GM12878 (cell line): ENCODE data around the gene C1GALT1. TPM values are rescaled to one million over a fixed set of nuclear protein-coding genes. Genes with fewer than 3 reads are reported as not detected.

Experiments
- ATAC-seq: fragments of 200-7000 bp; cut with Tn5 transposase; 3 replicates; pipeline ENCODE4 v1.9.1; 2020; ENCODE audit warnings: mild to moderate bottlenecking, moderate library complexity
- BruUV-seq: library from RNA; stranded (reverse); fragments of 400-500 nt; replicated peaks from 2 replicates; lab custom pipeline; 2021; lab: Mats Ljungman, UMichigan
- CTCF ChIA-PET: fragments of 300-600 bp; sonication (Branson Sonifier 250); formaldehyde crosslinking; extraction: SDS; loops from one replicate; lab custom pipeline; 2021; ENCODE audit warnings: inconsistent platforms; lab: Yijun Ruan, JAX
- POLR2A ChIA-PET: fragments of 350-600 bp; formaldehyde crosslinking; extraction: SDS; loops from one replicate; lab custom pipeline; 2021; ENCODE audit warnings: inconsistent platforms; lab: Charles Lee
- RAD21 ChIA-PET: fragments of 300-600 bp; sonication (Branson Sonifier 250); formaldehyde crosslinking; loops from one replicate; lab custom pipeline; 2023; ENCODE audit warnings: antibody characterized with exemption; ENCODE audit not compliant: unreplicated experiment; lab: Charles Lee
- SMC1A ChIA-PET: fragments of 300-600 bp; sonication (Branson Sonifier 250); formaldehyde crosslinking; loops from one replicate; lab custom pipeline; 2023; ENCODE audit not compliant: unreplicated experiment, uncharacterized antibody; lab: Charles Lee
- DNase-seq: peaks from one replicate; pipeline ENCODE4 v3.0.0-alpha.2; 2011; ENCODE audit warnings: low read depth, low spot score
- FAIRE-seq: peaks from 3 replicates; lab custom pipeline; 2011; peaks lifted over from hg19 to GRCh38; lab: Jason Lieb, UNC
- H2AFZ ChIP-seq: 2 replicates; pipeline ENCODE4 v1.6.0; 2011; ENCODE audit warnings: low read depth, low read length, control low read depth; ENCODE audit not compliant: control insufficient read depth
- H3K27ac ChIP-seq: 2 replicates; pipeline ENCODE4 v1.5.1; 2011; ENCODE audit warnings: control low read depth; ENCODE audit not compliant: control insufficient read depth, insufficient read depth
- H3K27me3 ChIP-seq, 2 experiments: replicated peaks in 1 of 2; 2 replicates each; pipeline versions ENCODE4 v1.6.0 to v1.6.1; 2011; ENCODE audit warnings: low read length in 1 of 2; ENCODE audit not compliant: control insufficient read depth in 2 of 2, insufficient read depth in 2 of 2
- H3K36me3 ChIP-seq, 2 experiments: 2 replicates each; pipeline ENCODE4 v1.5.1; 2011; ENCODE audit warnings: low read length in 1 of 2; ENCODE audit not compliant: control insufficient read depth in 2 of 2, insufficient read depth in 2 of 2
- H3K4me1 ChIP-seq: 2 replicates; pipeline ENCODE4 v1.6.1; 2011; ENCODE audit warnings: mild to moderate bottlenecking, low read length, moderate library complexity, mixed read lengths; ENCODE audit not compliant: control insufficient read depth, insufficient read depth
- H3K4me2 ChIP-seq: 2 replicates; pipeline ENCODE4 v1.6.0; 2011; ENCODE audit warnings: control low read depth; ENCODE audit not compliant: control insufficient read depth, insufficient read depth
- H3K4me3 ChIP-seq: fragments of 200-600 bp; sonication (generic); 2 replicates; pipeline ENCODE4 v1.5.1; 2016
- H3K79me2 ChIP-seq: 2 replicates; pipeline ENCODE4 v1.6.0; 2011; ENCODE audit warnings: low read length; ENCODE audit not compliant: control insufficient read depth, insufficient read depth
- H3K9ac ChIP-seq: 2 replicates; pipeline ENCODE4 v1.8.0; 2011; ENCODE audit warnings: low read length, control low read depth, mixed read lengths; ENCODE audit not compliant: control insufficient read depth, insufficient read depth
- H3K9me3 ChIP-seq: replicated peaks from 3 replicates; pipeline ENCODE4 v1.5.1; 2011; ENCODE audit warnings: mild to moderate bottlenecking, low read length; ENCODE audit not compliant: control insufficient read depth, insufficient read depth
- H4K20me1 ChIP-seq: 2 replicates; pipeline ENCODE4 v1.6.0; 2011; ENCODE audit not compliant: control insufficient read depth, insufficient read depth
- CREM ChIP-seq: IDR thresholded peaks from 2 replicates; pipeline ENCODE4 v1.6.1; 2014; ENCODE audit warnings: antibody characterized with exemption, low read depth
- CUX1 ChIP-seq: IDR thresholded peaks from 2 replicates; pipeline ENCODE4 v1.6.1; 2012; ENCODE audit warnings: improper control_type of control experiment, low read depth, low read length; ENCODE audit not compliant: insufficient replicate concordance
- FOXK2 ChIP-seq: fragments of 450-650 bp; IDR thresholded peaks from 2 replicates; pipeline ENCODE4 v1.6.1; 2017; ENCODE audit warnings: mild to moderate bottlenecking, moderate library complexity
- GATAD2B ChIP-seq: fragments of 450-650 bp; conservative IDR thresholded peaks from 2 replicates; pipeline ENCODE4 v1.6.1; 2017; ENCODE audit warnings: low read depth, mild to moderate bottlenecking, moderate library complexity
- MYB ChIP-seq: fragments of 150-350 bp; IDR thresholded peaks from 2 replicates; pipeline ENCODE4 v1.6.1; 2014; ENCODE audit warnings: mild to moderate bottlenecking, low read depth, low read length, borderline replicate concordance
- NFXL1 ChIP-seq: fragments of 450-650 bp; IDR thresholded peaks from 2 replicates; pipeline ENCODE4 v1.6.1; 2017; ENCODE audit warnings: antibody characterized with exemption, mild to moderate bottlenecking, borderline replicate concordance
- RAD21 ChIP-seq: IDR thresholded peaks from 2 replicates; pipeline ENCODE4 v1.6.1; 2011; ENCODE audit warnings: mild to moderate bottlenecking, low read depth, low read length, moderate library complexity; ENCODE audit not compliant: insufficient read depth
- SRF ChIP-seq, 2 experiments: IDR thresholded peaks; 2 replicates each; pipeline ENCODE4 v1.6.1; 2011; ENCODE audit warnings: low read depth in 2 of 2, low read length in 2 of 2, mild to moderate bottlenecking in 1 of 2, moderate library complexity in 1 of 2
- WGBS: methylation state at CpG from one replicate; pipeline ENCODE4 v1.1.6; 2016; ENCODE audit warnings: low lambda C conversion rate; ENCODE audit not compliant: insufficient replicate concordance, insufficient coverage; ENCODE audit errors: missing lambda C conversion rate; 5-methylcytosine and 5-hydroxymethylcytosine counted together
- in situ Hi-C: fragments of 300-500 bp; cut with MboI; formaldehyde crosslinking; loops from 9 replicates; pipeline ENCODE4 v1.14.3; 2018; ENCODE audit warnings: mixed read lengths
- intact Hi-C: fragments of 100-400 bp; cut with micrococcal nuclease; formaldehyde crosslinking; loops from one replicate; pipeline ENCODE4 v1.14.2; 2022; ENCODE audit not compliant: unreplicated experiment
- polyA plus RNA-seq, 11 experiments: library from polyadenylated mRNA; depleted of rRNA in 4 of 11; unstranded in 6 of 11; stranded (reverse) in 5 of 11; fragments of >200 nt; fragmentation: Nextera tagmentation in 4 of 11; fragmentation: Illumina TruSeq in 1 of 11; extraction: Ambion mirVana in 4 of 11; extraction: Trizol in 1 of 11; gene quantifications; 1 replicate in 1 of 11; 2 replicates in 10 of 11; pipeline versions ENCODE4 v1.2.1 to v1.2.3, GENCODE V29; 2011 to 2016; ENCODE audit warnings: inconsistent platforms in 2 of 11, missing spikeins in 2 of 11, low read depth in 1 of 11
- total RNA-seq, 4 experiments: library from RNA; depleted of rRNA in 3 of 4; stranded (reverse); fragments of >200 nt in 3 of 4; fragmentation: Illumina TruSeq in 1 of 4; extraction: Trizol in 1 of 4; gene quantifications; 2 replicates each; pipeline versions ENCODE4 v1.2.1 to v1.2.3, GENCODE V29; 2013 to 2021
- TF ChIP-seq, protein P1 (sequence below): IDR thresholded peaks from 2 replicates; pipeline ENCODE4 v1.6.1; 2011; ENCODE audit warnings: mild to moderate bottlenecking, low read depth, low read length, moderate library complexity; ENCODE audit not compliant: insufficient replicate concordance
- TF ChIP-seq, protein P2 (sequence below): fragments of 450-650 bp; IDR thresholded peaks from 2 replicates; pipeline ENCODE4 v1.6.1; 2017; ENCODE audit warnings: mild to moderate bottlenecking, low read depth, inconsistent platforms; ENCODE audit not compliant: poor library complexity, severe bottlenecking
- TF ChIP-seq, protein P3 (sequence below): IDR thresholded peaks from 2 replicates; pipeline ENCODE4 v1.6.1; 2012; ENCODE audit warnings: low read depth, low read length, improper control_type of control experiment

C1GALT1 gene
- total and polyA plus RNA-seq, 10 of the 15 experiments (the other 5 are each of a cell fraction or from before 2014, with no cell fraction given), result 1.6 to 25.0 (median 8.5) TPM

- Histone ChIP-seq H3K27me3 (no peaks in the 10 kb centered on the region), H3K9ac (no peak overlapping the region), H2AFZ (no peak overlapping the region), H3K27ac (no peak overlapping the region), H3K4me3 (no peak overlapping the region), H4K20me1 (no peaks in the 10 kb centered on the region), H3K9me3 (no peaks in the 10 kb centered on the region), H3K79me2 (no peaks in the 10 kb centered on the region), H3K4me1 (no peaks in the 10 kb centered on the region), H3K4me2 (no peak overlapping the region), H3K36me3 (peaks cover 0 to 14% of the 10 kb centered on the region in 2 experiments; a peak in 2 of 4 replicates)
- ChIA-PET RAD21 (interaction anchor here (0.7 to 1.2 kb wide), 2 partner anchors 15 to 59 kb away, joined by 3 read pairs; no protein-coding TSS in a partner anchor), POLR2A (no interaction called here), CTCF (interaction anchor here (0.7 to 1.3 kb wide), 3 partner anchors 10 to 62 kb away, joined by 3 to 5 read pairs (median 3); no protein-coding TSS in a partner anchor), SMC1A (interaction anchor here (0.6 to 1.6 kb wide), 7 partner anchors 8 to 25 kb away, joined by 3 to 4 read pairs (median 3); no protein-coding TSS in a partner anchor)
- DNase-seq (no peak), FAIRE-seq (no peak), ATAC-seq (peak; percentile 46; the same call in 2 of the 3 replicates)
- intact Hi-C loops, result no loop called here
- in situ Hi-C loops, result no loop called here
- no TSS peak for BruUV-seq
- 100% methylated on average over 3 of the region's 3 CpGs for WGBS
- TF ChIP-seq FOXK2, result no peak
- TF ChIP-seq SRF (IDR thresholded peaks at IDR 0.05; ENCODE audit: low read depth in 2 of 2, low read length in 2 of 2), result no peak
- no peak for TF ChIP-seq CREM
- no peak for TF ChIP-seq MYB
- TF ChIP-seq RAD21, result no peak
- TF ChIP-seq, protein P1, sequence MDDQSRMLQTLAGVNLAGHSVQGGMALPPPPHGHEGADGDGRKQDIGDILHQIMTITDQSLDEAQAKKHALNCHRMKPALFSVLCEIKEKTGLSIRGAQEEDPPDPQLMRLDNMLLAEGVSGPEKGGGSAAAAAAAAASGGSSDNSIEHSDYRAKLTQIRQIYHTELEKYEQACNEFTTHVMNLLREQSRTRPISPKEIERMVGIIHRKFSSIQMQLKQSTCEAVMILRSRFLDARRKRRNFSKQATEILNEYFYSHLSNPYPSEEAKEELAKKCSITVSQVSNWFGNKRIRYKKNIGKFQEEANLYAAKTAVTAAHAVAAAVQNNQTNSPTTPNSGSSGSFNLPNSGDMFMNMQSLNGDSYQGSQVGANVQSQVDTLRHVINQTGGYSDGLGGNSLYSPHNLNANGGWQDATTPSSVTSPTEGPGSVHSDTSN, result no peak
- TF ChIP-seq, protein P2, sequence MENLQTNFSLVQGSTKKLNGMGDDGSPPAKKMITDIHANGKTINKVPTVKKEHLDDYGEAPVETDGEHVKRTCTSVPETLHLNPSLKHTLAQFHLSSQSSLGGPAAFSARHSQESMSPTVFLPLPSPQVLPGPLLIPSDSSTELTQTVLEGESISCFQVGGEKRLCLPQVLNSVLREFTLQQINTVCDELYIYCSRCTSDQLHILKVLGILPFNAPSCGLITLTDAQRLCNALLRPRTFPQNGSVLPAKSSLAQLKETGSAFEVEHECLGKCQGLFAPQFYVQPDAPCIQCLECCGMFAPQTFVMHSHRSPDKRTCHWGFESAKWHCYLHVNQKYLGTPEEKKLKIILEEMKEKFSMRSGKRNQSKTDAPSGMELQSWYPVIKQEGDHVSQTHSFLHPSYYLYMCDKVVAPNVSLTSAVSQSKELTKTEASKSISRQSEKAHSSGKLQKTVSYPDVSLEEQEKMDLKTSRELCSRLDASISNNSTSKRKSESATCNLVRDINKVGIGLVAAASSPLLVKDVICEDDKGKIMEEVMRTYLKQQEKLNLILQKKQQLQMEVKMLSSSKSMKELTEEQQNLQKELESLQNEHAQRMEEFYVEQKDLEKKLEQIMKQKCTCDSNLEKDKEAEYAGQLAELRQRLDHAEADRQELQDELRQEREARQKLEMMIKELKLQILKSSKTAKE, result no peak
- TF ChIP-seq, protein P3, sequence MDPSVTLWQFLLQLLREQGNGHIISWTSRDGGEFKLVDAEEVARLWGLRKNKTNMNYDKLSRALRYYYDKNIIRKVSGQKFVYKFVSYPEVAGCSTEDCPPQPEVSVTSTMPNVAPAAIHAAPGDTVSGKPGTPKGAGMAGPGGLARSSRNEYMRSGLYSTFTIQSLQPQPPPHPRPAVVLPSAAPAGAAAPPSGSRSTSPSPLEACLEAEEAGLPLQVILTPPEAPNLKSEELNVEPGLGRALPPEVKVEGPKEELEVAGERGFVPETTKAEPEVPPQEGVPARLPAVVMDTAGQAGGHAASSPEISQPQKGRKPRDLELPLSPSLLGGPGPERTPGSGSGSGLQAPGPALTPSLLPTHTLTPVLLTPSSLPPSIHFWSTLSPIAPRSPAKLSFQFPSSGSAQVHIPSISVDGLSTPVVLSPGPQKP, result no peak
- TF ChIP-seq GATAD2B, result no peak
- TF ChIP-seq NFXL1, result no peak
- no peak for TF ChIP-seq CUX1
Measured at GRCh38 chr7:7242899-7243298, 60.6 kb downstream of the C1GALT1 start.
